Fibroblast of mammary gland (primary cell): ENCODE measurements around the gene RIMBP3B.
"Not testable (repeated sequence)": the region's sequence is repeated elsewhere in the genome, so short reads cannot be mapped to it uniquely, and the experiment has no call there.

Source experiments
- DNase-seq: peaks from one replicate; pipeline ENCODE4 v3.0.0-alpha.2; 2010; ENCODE audit warnings: low read depth
- H3K4me3 ChIP-seq: 2 replicates; pipeline ENCODE4 v1.5.1; 2011; ENCODE audit warnings: low read depth, mild to moderate bottlenecking, low read length, moderate library complexity; ENCODE audit not compliant: control insufficient read depth

The RIMBP3B gene

GRCh38 chr22:21383701-21384467 is at the start of gene RIMBP3B:
TSS of gene RIMBP3B (plus strand) at chr22:21383751. CDS start at chr22:21383859, 108 bp downstream.
- not testable (repeated sequence) for DNase-seq, H3K4me3 ChIP-seq

- H3K4me3 ChIP-seq, DNase-seq: not testable (repeated sequence)
Observed at GRCh38 chr22:21357527-21357926, 26.0 kb upstream of the RIMBP3B start.

- not testable (repeated sequence) for DNase-seq, H3K4me3 ChIP-seq
Observed at GRCh38 chr22:21360525-21360924, 23.0 kb upstream of the RIMBP3B start.

GRCh38 chr22:21362473-21362872 is 21.1 kb upstream of the RIMBP3B start:
- H3K4me3 ChIP-seq, DNase-seq: not testable (repeated sequence)

- DNase-seq, H3K4me3 ChIP-seq: not testable (repeated sequence)
Observed at GRCh38 chr22:21363061-21363460, 20.5 kb upstream of the RIMBP3B start.

- DNase-seq: not testable (repeated sequence)
Observed at GRCh38 chr22:21363803-21364202, 19.7 kb upstream of the RIMBP3B start.

GRCh38 chr22:21364362-21364761 is 19.2 kb upstream of the RIMBP3B start:
- H3K4me3 ChIP-seq, DNase-seq: not testable (repeated sequence)

More at GRCh38 chr22:21363803-21364202, 19.7 kb upstream of the RIMBP3B start:
- H3K4me3 ChIP-seq: not testable (repeated sequence)

GRCh38 chr22:21365337-21365736 is 18.2 kb upstream of the RIMBP3B start:
- not testable (repeated sequence) for H3K4me3 ChIP-seq, DNase-seq

GRCh38 chr22:21368603-21369310 is 14.8 kb upstream of the RIMBP3B start:
- DNase-seq, H3K4me3 ChIP-seq: not testable (repeated sequence)

GRCh38 chr22:21375880-21376279 is 7.7 kb upstream of the RIMBP3B start:
- DNase-seq, H3K4me3 ChIP-seq: not testable (repeated sequence)

- not testable (repeated sequence) for H3K4me3 ChIP-seq, DNase-seq
Observed at GRCh38 chr22:21384468-21385357, 1.2 kb downstream of the RIMBP3B start.

- not testable (repeated sequence) for H3K4me3 ChIP-seq
Observed at GRCh38 chr22:21389480-21389879, 5.9 kb downstream of the RIMBP3B start.

GRCh38 chr22:21390013-21390412 is 6.5 kb downstream of the RIMBP3B start:
- H3K4me3 ChIP-seq, DNase-seq: not testable (repeated sequence)

More at GRCh38 chr22:21389480-21389879, 5.9 kb downstream of the RIMBP3B start:
- not testable (repeated sequence) for DNase-seq

GRCh38 chr22:21394613-21395012 is 11.1 kb downstream of the RIMBP3B start:
- H3K4me3 ChIP-seq, DNase-seq: not testable (repeated sequence)

- not testable (repeated sequence) for DNase-seq, H3K4me3 ChIP-seq
Observed at GRCh38 chr22:21401197-21401969, 17.8 kb downstream of the RIMBP3B start.

GRCh38 chr22:21402763-21403314 is 19.3 kb downstream of the RIMBP3B start:
- DNase-seq, H3K4me3 ChIP-seq: not testable (repeated sequence)

- DNase-seq, H3K4me3 ChIP-seq: not testable (repeated sequence)
Observed at GRCh38 chr22:21407139-21407538, 23.6 kb downstream of the RIMBP3B start.
